PFSK-1 (cell line): ENCODE data around the gene ITGA8.

ENCODE experiments used
- SIN3A ChIP-seq: IDR thresholded peaks from 2 replicates; pipeline ENCODE4 v1.6.1; 2012; ENCODE audit warnings: mild to moderate bottlenecking, low read length, moderate library complexity, borderline replicate concordance; ENCODE audit not compliant: insufficient read depth
- TF ChIP-seq, protein P1 (sequence below), 2 experiments: IDR thresholded peaks; 2 replicates each; pipeline versions ENCODE4 v1.6.1 to v1.8.0; 2011 to 2012; ENCODE audit warnings: low read depth in 2 of 2, low read length in 2 of 2, control low read depth in 1 of 2, inconsistent platforms in 1 of 2, mild to moderate bottlenecking in 1 of 2, moderate library complexity in 1 of 2; ENCODE audit not compliant: insufficient read depth in 1 of 2

DNA sequence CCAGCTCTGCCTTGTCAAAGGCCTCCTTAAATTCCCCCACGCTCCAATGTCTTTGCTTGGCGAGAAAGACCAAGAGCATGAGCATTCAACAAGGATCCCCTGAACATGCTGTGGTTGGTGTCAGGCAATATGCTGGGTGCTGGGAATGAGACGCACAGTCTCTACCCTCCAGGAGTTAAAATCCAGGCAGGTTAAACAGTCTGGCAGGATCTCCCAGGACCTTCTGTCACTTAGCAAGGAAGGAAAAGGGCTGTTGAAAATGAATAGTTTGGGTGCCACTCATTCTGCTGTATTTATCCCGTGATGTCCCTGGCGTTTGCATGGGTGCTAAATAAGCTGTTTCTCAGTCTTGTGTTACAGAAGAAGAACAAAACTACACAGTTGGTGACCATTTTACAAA lies 21.9 kb upstream of the ITGA8 start:
- TF ChIP-seq, protein P1, sequence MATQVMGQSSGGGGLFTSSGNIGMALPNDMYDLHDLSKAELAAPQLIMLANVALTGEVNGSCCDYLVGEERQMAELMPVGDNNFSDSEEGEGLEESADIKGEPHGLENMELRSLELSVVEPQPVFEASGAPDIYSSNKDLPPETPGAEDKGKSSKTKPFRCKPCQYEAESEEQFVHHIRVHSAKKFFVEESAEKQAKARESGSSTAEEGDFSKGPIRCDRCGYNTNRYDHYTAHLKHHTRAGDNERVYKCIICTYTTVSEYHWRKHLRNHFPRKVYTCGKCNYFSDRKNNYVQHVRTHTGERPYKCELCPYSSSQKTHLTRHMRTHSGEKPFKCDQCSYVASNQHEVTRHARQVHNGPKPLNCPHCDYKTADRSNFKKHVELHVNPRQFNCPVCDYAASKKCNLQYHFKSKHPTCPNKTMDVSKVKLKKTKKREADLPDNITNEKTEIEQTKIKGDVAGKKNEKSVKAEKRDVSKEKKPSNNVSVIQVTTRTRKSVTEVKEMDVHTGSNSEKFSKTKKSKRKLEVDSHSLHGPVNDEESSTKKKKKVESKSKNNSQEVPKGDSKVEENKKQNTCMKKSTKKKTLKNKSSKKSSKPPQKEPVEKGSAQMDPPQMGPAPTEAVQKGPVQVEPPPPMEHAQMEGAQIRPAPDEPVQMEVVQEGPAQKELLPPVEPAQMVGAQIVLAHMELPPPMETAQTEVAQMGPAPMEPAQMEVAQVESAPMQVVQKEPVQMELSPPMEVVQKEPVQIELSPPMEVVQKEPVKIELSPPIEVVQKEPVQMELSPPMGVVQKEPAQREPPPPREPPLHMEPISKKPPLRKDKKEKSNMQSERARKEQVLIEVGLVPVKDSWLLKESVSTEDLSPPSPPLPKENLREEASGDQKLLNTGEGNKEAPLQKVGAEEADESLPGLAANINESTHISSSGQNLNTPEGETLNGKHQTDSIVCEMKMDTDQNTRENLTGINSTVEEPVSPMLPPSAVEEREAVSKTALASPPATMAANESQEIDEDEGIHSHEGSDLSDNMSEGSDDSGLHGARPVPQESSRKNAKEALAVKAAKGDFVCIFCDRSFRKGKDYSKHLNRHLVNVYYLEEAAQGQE (IDR thresholded peaks at IDR 0.05; ENCODE audit: insufficient read depth in 1 of 2, low read depth in 2 of 2, low read length in 2 of 2), result no peak
- no peak for TF ChIP-seq SIN3A
